KOPT-K1 (cell line): Measurements from ENCODE around the gene ZNF683.

Experiments
- H3K27ac ChIP-seq: fragments of 200-600 bp; sonication (generic); 2 replicates; pipeline ENCODE4 v1.5.1; 2016; ENCODE audit warnings: antibody characterized with exemption, mild to moderate bottlenecking, low read depth, low read length; ENCODE audit not compliant: poor library complexity, severe bottlenecking
- H3K36me3 ChIP-seq: fragments of 200-600 bp; sonication (generic); 2 replicates; pipeline ENCODE4 v1.5.1; 2017; ENCODE audit warnings: antibody characterized with exemption, mild to moderate bottlenecking, low read length, moderate library complexity; ENCODE audit not compliant: insufficient read depth
- H3K9me3 ChIP-seq: fragments of 200-600 bp; sonication (generic); 2 replicates; pipeline ENCODE4 v1.5.1; 2017; ENCODE audit warnings: antibody characterized with exemption, low read length, mild to moderate bottlenecking; ENCODE audit not compliant: insufficient read depth, poor library complexity, severe bottlenecking

ZNF683 gene

GRCh38 chr1:26372039-26372438 is 511 bp downstream of the ZNF683 start:
- Histone ChIP-seq H3K9me3 (no peaks in the 10 kb centered on the region), H3K27ac (peak overlapping the region; percentile 73)

GRCh38 chr1:26370591-26371382 is 1.8 kb downstream of the ZNF683 start:
- Histone ChIP-seq H3K36me3 (no peaks in the 10 kb centered on the region), H3K9me3 (no peaks in the 10 kb centered on the region), H3K27ac (peak overlapping the region; percentile 55)

More at GRCh38 chr1:26372039-26372438, 511 bp downstream of the ZNF683 start:
- H3K36me3 ChIP-seq = no peaks in the 10 kb centered on the region

GRCh38 chr1:26368486-26368885 is 4.1 kb downstream of the ZNF683 start:
- Histone ChIP-seq H3K36me3 (no peaks in the 10 kb centered on the region), H3K9me3 (no peaks in the 10 kb centered on the region), H3K27ac (no peak overlapping the region)

GRCh38 chr1:26368006-26368405 is 4.5 kb downstream of the ZNF683 start:
- Histone ChIP-seq H3K36me3 (no peaks in the 10 kb centered on the region), H3K9me3 (no peaks in the 10 kb centered on the region), H3K27ac (no peak overlapping the region)

GRCh38 chr1:26367441-26367840 is 5.1 kb downstream of the ZNF683 start:
- H3K27ac ChIP-seq = no peak overlapping the region
- no peaks in the 10 kb centered on the region for H3K36me3 ChIP-seq
- H3K9me3 ChIP-seq = no peaks in the 10 kb centered on the region

- Histone ChIP-seq H3K36me3 (no peaks in the 10 kb centered on the region), H3K9me3 (no peaks in the 10 kb centered on the region)
Measured at GRCh38 chr1:26364956-26365355, 7.6 kb downstream of the ZNF683 start.

GRCh38 chr1:26363549-26364448 is 8.8 kb downstream of the ZNF683 start:
- H3K27ac ChIP-seq = no peak overlapping the region
- no peaks in the 10 kb centered on the region for H3K36me3 ChIP-seq
- H3K9me3 ChIP-seq = no peaks in the 10 kb centered on the region

More at GRCh38 chr1:26364956-26365355, 7.6 kb downstream of the ZNF683 start:
- H3K27ac ChIP-seq = no peak overlapping the region

GRCh38 chr1:26362331-26362730 is 10.2 kb downstream of the ZNF683 start:
- no peaks in the 10 kb centered on the region for H3K36me3 ChIP-seq
- H3K9me3 ChIP-seq = no peaks in the 10 kb centered on the region
- H3K27ac ChIP-seq = no peak overlapping the region

- H3K9me3 ChIP-seq = no peaks in the 10 kb centered on the region
- no peaks in the 10 kb centered on the region for H3K36me3 ChIP-seq
- no peak overlapping the region for H3K27ac ChIP-seq
Measured at GRCh38 chr1:26361605-26362122, 10.9 kb downstream of the ZNF683 start.

GRCh38 chr1:26360807-26361604 is 11.5 kb downstream of the ZNF683 start:
- H3K27ac ChIP-seq = no peak overlapping the region
- no peaks in the 10 kb centered on the region for H3K36me3 ChIP-seq
- H3K9me3 ChIP-seq = no peaks in the 10 kb centered on the region

GRCh38 chr1:26359981-26360806 is 12.4 kb downstream of the ZNF683 start:
- H3K9me3 ChIP-seq = no peaks in the 10 kb centered on the region
- no peak overlapping the region for H3K27ac ChIP-seq
- no peaks in the 10 kb centered on the region for H3K36me3 ChIP-seq

- H3K36me3 ChIP-seq = no peaks in the 10 kb centered on the region
- H3K27ac ChIP-seq = no peak overlapping the region
Measured at GRCh38 chr1:26358411-26359384, 13.9 kb downstream of the ZNF683 start.

GRCh38 chr1:26357121-26357602 is 15.4 kb downstream of the ZNF683 start:
- H3K27ac ChIP-seq = no peak overlapping the region
- no peaks in the 10 kb centered on the region for H3K9me3 ChIP-seq
- no peaks in the 10 kb centered on the region for H3K36me3 ChIP-seq

More at GRCh38 chr1:26358411-26359384, 13.9 kb downstream of the ZNF683 start:
- H3K9me3 ChIP-seq = no peaks in the 10 kb centered on the region
